ENCODE results near the gene KCNMA1.

KCNMA1 gene

GRCh38 chr10:77168161-77168560, 469.4 kb downstream of the KCNMA1 start:
- peak in 1 of 3 experiments; percentile 37 for DNase-seq

- DNase-seq: peak; percentile 55 to 87 (median 59)
Observed at GRCh38 chr10:77165445-77166208, 472.0 kb downstream of the KCNMA1 start.

- no peak for DNase-seq
Observed at GRCh38 chr10:77164616-77165311, 472.8 kb downstream of the KCNMA1 start.

- peak in 1 of 3 experiments; percentile 33 for DNase-seq
Observed at GRCh38 chr10:77163670-77164348, 473.8 kb downstream of the KCNMA1 start.

GRCh38 chr10:77162697-77163096, 474.9 kb downstream of the KCNMA1 start:
- no peak for DNase-seq

- peak; percentile 67 to 82 (median 69) for DNase-seq
Observed at GRCh38 chr10:77160679-77161078, 476.9 kb downstream of the KCNMA1 start.

GRCh38 chr10:77159538-77160110, 478.0 kb downstream of the KCNMA1 start:
- no peak for DNase-seq

- no peak for DNase-seq
Observed at GRCh38 chr10:77158666-77159065, 478.9 kb downstream of the KCNMA1 start.

- no peak for DNase-seq
Observed at GRCh38 chr10:77157248-77158019, 480.2 kb downstream of the KCNMA1 start.

- no peak for DNase-seq
Observed at GRCh38 chr10:77156406-77156879, 481.2 kb downstream of the KCNMA1 start.

GRCh38 chr10:77152256-77152655, 485.4 kb downstream of the KCNMA1 start:
- DNase-seq: no peak

GRCh38 chr10:77151408-77151807, 486.2 kb downstream of the KCNMA1 start:
- no peak for DNase-seq

GRCh38 chr10:77149706-77150105, 487.9 kb downstream of the KCNMA1 start:
- no peak for DNase-seq

- DNase-seq: no peak
Observed at GRCh38 chr10:77149001-77149400, 488.6 kb downstream of the KCNMA1 start.

GRCh38 chr10:77147871-77148270, 489.7 kb downstream of the KCNMA1 start:
- no peak for DNase-seq

GRCh38 chr10:77146712-77147336, 490.8 kb downstream of the KCNMA1 start:
- no peak for DNase-seq

GRCh38 chr10:77144656-77145055, 493.0 kb downstream of the KCNMA1 start:
- DNase-seq: no peak

- DNase-seq: no peak
Observed at GRCh38 chr10:77139252-77140160, 498.1 kb downstream of the KCNMA1 start.

- DNase-seq: no peak
Observed at GRCh38 chr10:77138541-77138940, 499.1 kb downstream of the KCNMA1 start.

GRCh38 chr10:77135555-77135954, 502.1 kb downstream of the KCNMA1 start:
- DNase-seq: no peak

GRCh38 chr10:77131214-77131613, 506.4 kb downstream of the KCNMA1 start:
- no peak for DNase-seq

Measured in NCI-H1417 (cell line).